Measurements from ENCODE around the gene CLUH. TPM values are rescaled to one million over a fixed set of nuclear protein-coding genes. Genes with fewer than 3 reads are reported as not detected.
"Not testable (repeated sequence)": the region's sequence is repeated elsewhere in the genome, so short reads cannot be mapped to it uniquely, and the experiment has no call there.

Gene CLUH
- total and polyA plus RNA-seq, 2 donors (not counting 3 experiments of a cell fraction or from before 2014, with no cell fraction given), result 33.8 to 80.7 TPM

DNA sequence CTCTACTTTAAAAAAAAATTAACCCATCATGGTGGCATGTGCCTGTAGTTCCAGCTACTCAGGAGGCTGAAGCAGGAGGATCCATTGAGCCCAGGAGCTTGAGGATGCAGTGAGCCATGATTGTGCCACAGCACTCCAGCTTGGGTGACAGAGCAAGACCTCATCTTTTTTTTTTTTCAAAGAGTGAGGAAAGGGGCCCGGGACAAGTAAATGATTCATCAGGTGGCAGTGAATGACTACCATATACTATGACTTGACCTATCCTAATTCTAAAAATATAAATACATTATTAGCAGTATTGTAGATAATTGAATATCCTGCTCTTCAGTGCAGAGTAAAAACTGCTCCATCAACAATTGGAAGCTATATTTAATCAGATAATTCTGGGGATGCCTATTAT, 55.3 kb downstream of the CLUH start:
- H4K20me1 ChIP-seq (replicated peaks; ENCODE audit: control insufficient read depth, extremely low read depth, insufficient read depth, low read length), result peaks cover 10% of the 10 kb centered on the region
- peaks cover 88% of the 10 kb centered on the region for H3K79me2 ChIP-seq (ENCODE audit: control insufficient read depth, insufficient read depth, low read length)
- no peak overlapping the region for H2AFZ ChIP-seq (ENCODE audit: low read depth, low read length)
- intact Hi-C loops (cut with micrococcal nuclease), result no loop called here
- no TSS peak for BruUV-seq (replicated peaks)
- DNase-seq (ENCODE audit: low read depth, low spot score) (no peak), FAIRE-seq (no peak)
- TF ChIP-seq POLR2AphosphoS5 (IDR thresholded peaks at IDR 0.05; ENCODE audit: insufficient read depth, low read depth, low read length) (no peak), FOS (IDR thresholded peaks at IDR 0.05; ENCODE audit: borderline replicate concordance, insufficient read depth, low read length) (peak; percentile 13)
- no peak overlapping the region for H3K27ac ChIP-seq (ENCODE audit: insufficient read depth, low read depth, low read length)
- peaks cover 0 to 2% of the 10 kb centered on the region in 2 experiments for H3K36me3 ChIP-seq (ENCODE audit: control insufficient read depth in 2 of 2, extremely low read depth in 1 of 2, insufficient read depth in 2 of 2, low read length in 2 of 2)
- H3K4me3 ChIP-seq (replicated peaks in 1 of 3; ENCODE audit: insufficient read depth in 1 of 3, low read depth in 1 of 3, low read length in 3 of 3), result no peak overlapping the region
- ChIA-PET CTCF (interaction anchor here (1.6 kb wide), 1 partner anchor 132 kb away, joined by 5 read pairs; no protein-coding TSS in a partner anchor), POLR2A (no interaction called here)
- H3K27me3 ChIP-seq (ENCODE audit: control insufficient read depth in 2 of 2, insufficient read depth in 2 of 2, low read length in 2 of 2), result no peaks in the 10 kb centered on the region
- dilution Hi-C loops (cut with MboI; ENCODE audit: extremely low pct_ligation_motif_present, low sequenced_read_pairs), result no loop called here
- no peak overlapping the region for H3K4me2 ChIP-seq (ENCODE audit: insufficient read depth, low read length)
- H3K9me3 ChIP-seq (replicated peaks; ENCODE audit: control insufficient read depth, insufficient read depth, low read length), result no peaks in the 10 kb centered on the region
- H3K9me1 ChIP-seq (replicated peaks; ENCODE audit: control insufficient read depth, extremely low read depth, insufficient read depth, low read length), result no peaks in the 10 kb centered on the region
- no peak overlapping the region for H3K9ac ChIP-seq (replicated peaks; ENCODE audit: extremely low read depth, insufficient read depth, low read length)
- peaks cover 4% of the 10 kb centered on the region for H3K4me1 ChIP-seq (ENCODE audit: control insufficient read depth, extremely low read depth, insufficient read depth, low read length)

DNA sequence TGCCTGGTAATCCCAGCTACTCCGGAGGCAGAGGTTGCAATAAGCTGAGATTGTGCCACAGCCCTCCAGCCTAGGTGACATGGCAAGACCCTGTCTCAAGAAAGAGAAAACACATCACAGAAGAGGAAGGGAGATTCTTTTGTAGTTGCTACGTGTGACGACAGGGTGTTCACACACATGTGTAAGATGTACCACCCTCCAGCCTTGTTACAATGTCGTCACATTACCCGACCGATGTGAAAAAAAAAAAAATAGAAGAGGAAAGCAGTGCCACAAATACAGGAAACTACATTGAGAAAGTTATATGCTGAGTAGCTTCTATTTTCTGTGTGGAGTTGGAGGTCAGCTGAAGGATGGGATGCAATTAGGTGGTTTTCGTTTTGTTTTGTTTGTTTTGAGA, 56.0 kb downstream of the CLUH start:
- no peak for FAIRE-seq
- dilution Hi-C loops (cut with MboI; ENCODE audit: extremely low pct_ligation_motif_present, low sequenced_read_pairs) (no loop called here), intact Hi-C loops (cut with micrococcal nuclease) (no loop called here)
- H3K9ac ChIP-seq (replicated peaks; ENCODE audit: extremely low read depth, insufficient read depth, low read length), result no peak overlapping the region
- no peak overlapping the region for H3K27ac ChIP-seq (ENCODE audit: insufficient read depth, low read depth, low read length)
- TF ChIP-seq JUN (IDR thresholded peaks at IDR 0.05; ENCODE audit: borderline replicate concordance, insufficient read depth, insufficient read length, low read depth), result no peak
- no peak overlapping the region for H2AFZ ChIP-seq (ENCODE audit: low read depth, low read length)
- ChIA-PET POLR2A (no interaction called here), CTCF (interaction anchor here (1.6 kb wide), 1 partner anchor 131 kb away, joined by 5 read pairs; no protein-coding TSS in a partner anchor)
- H3K36me3 ChIP-seq (ENCODE audit: control insufficient read depth in 2 of 2, extremely low read depth in 1 of 2, insufficient read depth in 2 of 2, low read length in 2 of 2), result peaks cover 0 to 2% of the 10 kb centered on the region in 2 experiments
- peaks cover 4% of the 10 kb centered on the region for H3K4me1 ChIP-seq (ENCODE audit: control insufficient read depth, extremely low read depth, insufficient read depth, low read length)
- no TSS peak for BruUV-seq (replicated peaks)
- no peaks in the 10 kb centered on the region for H3K9me3 ChIP-seq (replicated peaks; ENCODE audit: control insufficient read depth, insufficient read depth, low read length)
- H4K20me1 ChIP-seq (replicated peaks; ENCODE audit: control insufficient read depth, extremely low read depth, insufficient read depth, low read length), result peaks cover 10% of the 10 kb centered on the region
- peak; percentile 5 for DNase-seq (ENCODE audit: low read depth, low spot score)
- H3K4me2 ChIP-seq (ENCODE audit: insufficient read depth, low read length), result no peak overlapping the region
- no peak overlapping the region for H3K4me3 ChIP-seq (replicated peaks in 1 of 3; ENCODE audit: insufficient read depth in 1 of 3, low read depth in 1 of 3, low read length in 3 of 3)
- peaks cover 88% of the 10 kb centered on the region for H3K79me2 ChIP-seq (ENCODE audit: control insufficient read depth, insufficient read depth, low read length)
- H3K9me1 ChIP-seq (replicated peaks; ENCODE audit: control insufficient read depth, extremely low read depth, insufficient read depth, low read length), result no peaks in the 10 kb centered on the region
- no peaks in the 10 kb centered on the region for H3K27me3 ChIP-seq (ENCODE audit: control insufficient read depth in 2 of 2, insufficient read depth in 2 of 2, low read length in 2 of 2)

- H3K9me1 ChIP-seq (replicated peaks; ENCODE audit: control insufficient read depth, extremely low read depth, insufficient read depth, low read length); POLR2A ChIA-PET; FAIRE-seq; H3K4me3 ChIP-seq (replicated peaks in 1 of 3; ENCODE audit: insufficient read depth in 1 of 3, low read depth in 1 of 3, low read length in 3 of 3); H3K9me3 ChIP-seq (replicated peaks; ENCODE audit: control insufficient read depth, insufficient read depth, low read length); H3K36me3 ChIP-seq (ENCODE audit: control insufficient read depth in 2 of 2, extremely low read depth in 1 of 2, insufficient read depth in 2 of 2, low read length in 2 of 2); H3K27me3 ChIP-seq (ENCODE audit: control insufficient read depth in 2 of 2, insufficient read depth in 2 of 2, low read length in 2 of 2); H2AFZ ChIP-seq (ENCODE audit: low read depth, low read length); H3K9ac ChIP-seq (replicated peaks; ENCODE audit: extremely low read depth, insufficient read depth, low read length); intact Hi-C loops (cut with micrococcal nuclease); H3K4me2 ChIP-seq (ENCODE audit: insufficient read depth, low read length); H3K4me1 ChIP-seq (ENCODE audit: control insufficient read depth, extremely low read depth, insufficient read depth, low read length); dilution Hi-C loops (cut with MboI; ENCODE audit: extremely low pct_ligation_motif_present, low sequenced_read_pairs); H4K20me1 ChIP-seq (replicated peaks; ENCODE audit: control insufficient read depth, extremely low read depth, insufficient read depth, low read length); H3K27ac ChIP-seq (ENCODE audit: insufficient read depth, low read depth, low read length); DNase-seq (ENCODE audit: low read depth, low spot score); BruUV-seq (replicated peaks): not testable (repeated sequence)
- CTCF ChIA-PET, result interaction anchor here (0.8 to 1.0 kb wide), 2 partner anchors 9 to 34 kb away, joined by 3 to 6 read pairs; no protein-coding TSS in a partner anchor
- peaks cover 85% of the 10 kb centered on the region for H3K79me2 ChIP-seq (ENCODE audit: control insufficient read depth, insufficient read depth, low read length)
Measured at GRCh38 chr17:2652911-2653310, 58.7 kb downstream of the CLUH start.
